Effector CD8-positive, alpha-beta T cell (primary cell): ENCODE data around the gene CHRNE.
"Not testable (repeated sequence)": the region's sequence is repeated elsewhere in the genome, so short reads cannot be mapped to it uniquely, and the experiment has no call there.

Experiments
- DNase-seq: peaks from one replicate; lab custom pipeline; 2025; lab: John Stamatoyannopoulos, UW

The CHRNE gene

DNA sequence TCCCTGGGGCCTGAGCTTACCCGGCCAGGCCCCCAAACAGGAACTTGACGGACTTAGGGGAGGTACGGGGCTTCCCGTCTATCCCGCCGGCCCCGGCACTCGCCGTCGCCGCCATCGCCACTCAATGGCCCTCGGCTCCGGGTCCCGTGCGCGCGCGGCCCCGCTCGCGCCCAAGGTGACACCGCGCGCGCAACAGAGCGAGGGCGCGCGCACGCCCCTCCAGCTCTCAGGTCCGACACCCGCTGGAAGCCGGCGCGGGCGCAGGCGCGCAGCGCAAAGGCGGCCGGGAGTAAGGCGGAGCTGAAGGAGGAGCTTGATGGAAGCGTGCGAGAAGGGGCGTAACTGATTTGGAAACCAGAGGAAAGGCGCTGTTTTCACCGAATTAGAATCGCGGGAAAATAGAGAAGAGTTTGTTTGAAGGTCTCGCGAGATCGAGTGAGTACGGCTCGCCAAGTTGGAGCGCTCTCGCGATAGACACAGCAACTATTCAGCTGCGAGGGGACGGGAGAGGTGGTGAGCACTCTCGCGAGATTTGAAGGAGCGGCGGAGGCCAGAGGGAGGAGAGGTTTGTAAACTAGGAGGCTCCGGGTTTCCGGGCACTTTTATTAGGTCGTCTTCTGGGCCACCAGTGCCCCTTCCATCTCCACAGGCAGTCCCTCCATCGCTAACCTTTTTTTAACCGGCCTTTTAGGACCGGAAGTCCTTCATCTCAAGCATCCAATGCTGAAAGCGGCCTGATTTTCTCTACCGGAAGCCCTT, 37.1 kb upstream of the CHRNE start, which contains the start of the genes RNF167 and SLC25A11:
RNF167 (plus strand) TSS at position 473 of the 759 bp plus-strand sequence. CDS start 642 bp downstream, outside the sequence.
SLC25A11 (minus strand) TSS at position 251 of the 759 bp plus-strand sequence; CDS start at position 115, 136 bp downstream.
- DNase-seq = peak; percentile 93

DNA sequence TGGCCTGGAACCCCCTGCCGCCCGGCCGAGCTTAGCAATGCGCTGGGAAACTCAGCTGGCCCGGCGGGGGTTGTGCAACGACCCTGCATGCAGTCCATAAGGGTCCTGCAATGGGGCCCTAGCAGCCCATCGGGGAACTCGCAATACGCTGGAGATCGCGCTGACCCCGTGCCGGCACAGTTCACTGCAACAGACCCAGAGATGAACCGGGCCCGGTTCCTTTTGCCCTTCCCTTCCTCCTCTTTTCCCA, 36.6 kb upstream of the CHRNE start:
- no peak for DNase-seq

DNA sequence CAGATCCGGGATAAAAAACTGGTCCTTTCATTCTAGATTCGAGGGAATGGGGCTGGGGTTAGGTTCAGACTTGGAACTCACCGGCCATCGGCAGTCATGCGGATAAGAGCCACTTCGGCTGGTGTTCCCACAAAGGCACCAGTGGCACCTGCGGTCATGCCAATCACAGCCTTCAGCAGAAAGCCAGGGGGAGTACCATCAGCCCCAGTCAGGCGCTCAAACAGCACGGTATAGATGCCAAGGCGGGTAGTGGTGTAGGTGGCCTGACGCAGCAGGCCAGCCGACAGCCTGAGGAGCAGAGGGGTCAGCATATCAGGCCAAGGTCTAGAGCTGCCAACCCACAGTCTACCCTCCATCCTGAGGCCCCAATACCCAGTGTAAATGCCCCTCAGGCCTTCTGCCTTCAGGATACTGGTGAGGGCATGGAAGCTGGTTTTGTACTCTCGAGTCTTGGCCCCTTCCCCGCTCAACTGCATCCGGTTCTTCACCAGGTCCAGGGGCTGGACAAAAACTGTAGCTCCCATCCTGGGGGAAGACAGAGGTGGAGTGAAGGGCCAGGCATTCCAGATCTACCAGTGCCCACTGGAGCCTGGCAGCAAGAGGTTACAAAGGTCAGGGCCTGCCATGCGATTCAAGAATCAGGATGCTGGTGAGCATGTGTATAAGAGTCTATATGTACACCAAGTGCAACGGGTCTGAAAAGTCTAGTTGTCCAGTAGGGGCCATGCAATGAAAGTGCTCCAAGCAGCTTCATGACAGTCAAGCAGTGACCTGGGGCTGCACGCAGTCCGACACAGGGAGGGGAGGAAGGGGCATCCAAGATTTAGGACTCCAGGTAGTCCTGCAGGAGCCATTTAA, 36.0 kb upstream of the CHRNE start:
- DNase-seq = no peak

DNA sequence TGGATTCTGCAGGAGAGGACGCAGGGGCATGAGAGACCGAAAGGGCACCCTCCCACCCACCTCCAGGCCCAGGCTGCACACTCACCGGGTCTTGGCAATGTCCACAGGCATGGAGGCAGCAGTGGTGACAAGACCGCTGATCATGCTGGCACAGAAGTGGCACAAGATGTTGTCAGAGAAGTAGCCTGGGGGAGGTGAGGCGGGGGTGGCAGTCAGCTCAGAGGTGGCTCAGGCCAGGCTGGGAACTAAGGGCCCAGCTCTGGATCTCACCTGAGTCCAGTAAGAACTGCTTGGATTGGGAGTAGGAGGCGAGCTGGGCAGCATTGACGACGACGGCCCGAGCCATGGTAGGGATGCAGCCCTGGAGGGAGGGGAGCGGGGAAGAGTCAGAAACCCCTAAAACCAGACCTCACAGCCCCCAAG, 35.2 kb upstream of the CHRNE start:
- no peak for DNase-seq

DNA sequence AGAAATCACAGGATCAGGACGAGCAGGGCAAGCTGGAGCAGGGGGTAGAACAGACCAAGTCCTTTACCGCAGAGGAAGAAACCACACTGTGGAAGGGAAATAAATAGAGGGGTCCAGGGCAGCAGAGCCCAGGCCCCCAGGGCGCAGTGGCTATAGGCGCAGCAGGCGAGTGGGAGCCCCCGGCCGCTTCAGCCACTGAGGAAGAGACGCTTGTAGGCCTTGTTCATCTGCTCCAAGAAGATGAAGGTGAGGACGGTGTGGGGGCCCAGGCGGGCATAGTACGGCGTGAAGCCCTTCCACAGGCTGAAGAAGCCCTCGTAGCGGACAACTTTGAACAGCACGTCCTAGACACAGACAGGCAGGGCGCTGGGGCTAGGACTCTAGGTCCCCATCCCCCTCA, 34.7 kb upstream of the CHRNE start:
- no peak for DNase-seq

DNA sequence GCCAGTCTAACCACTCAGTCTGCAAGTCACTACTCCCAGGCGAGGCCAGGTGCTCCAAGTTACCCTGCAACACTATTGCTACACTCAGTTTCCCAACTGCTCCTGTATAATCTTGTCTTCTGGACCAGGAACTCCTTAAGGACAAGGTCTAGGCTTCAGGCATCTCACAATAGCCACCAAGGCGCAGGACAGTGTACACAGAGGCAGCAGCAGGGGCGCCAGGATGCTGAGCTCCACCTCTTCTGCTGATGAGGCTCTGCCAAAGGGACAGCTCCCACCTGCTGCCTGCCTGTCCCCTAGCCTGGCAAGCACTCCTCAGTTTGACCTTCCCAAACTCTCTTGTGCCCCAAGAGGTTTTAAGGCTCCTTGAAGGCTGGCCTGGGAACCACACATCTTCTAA, 33.5 kb upstream of the CHRNE start:
- no peak for DNase-seq

DNA sequence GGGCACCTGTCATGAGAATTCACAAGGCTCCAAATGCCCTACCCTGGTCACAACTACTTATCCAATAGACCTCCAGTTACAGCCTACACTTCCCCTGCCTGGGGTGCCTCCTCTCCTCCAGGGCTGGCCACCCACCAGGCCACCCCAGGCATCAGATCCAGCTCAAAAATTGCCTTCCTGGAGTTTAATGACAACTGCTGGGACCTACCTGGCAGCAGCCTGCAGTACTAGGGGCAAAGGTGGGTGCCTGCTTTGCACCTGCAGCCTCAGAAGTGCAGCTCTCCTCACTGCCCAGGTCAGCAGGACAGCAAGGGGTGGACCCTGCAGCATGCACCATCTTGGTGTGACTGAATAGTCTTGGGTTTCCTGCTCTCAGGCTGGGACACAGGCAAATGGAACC, 32.8 kb upstream of the CHRNE start:
- DNase-seq = no peak

DNA sequence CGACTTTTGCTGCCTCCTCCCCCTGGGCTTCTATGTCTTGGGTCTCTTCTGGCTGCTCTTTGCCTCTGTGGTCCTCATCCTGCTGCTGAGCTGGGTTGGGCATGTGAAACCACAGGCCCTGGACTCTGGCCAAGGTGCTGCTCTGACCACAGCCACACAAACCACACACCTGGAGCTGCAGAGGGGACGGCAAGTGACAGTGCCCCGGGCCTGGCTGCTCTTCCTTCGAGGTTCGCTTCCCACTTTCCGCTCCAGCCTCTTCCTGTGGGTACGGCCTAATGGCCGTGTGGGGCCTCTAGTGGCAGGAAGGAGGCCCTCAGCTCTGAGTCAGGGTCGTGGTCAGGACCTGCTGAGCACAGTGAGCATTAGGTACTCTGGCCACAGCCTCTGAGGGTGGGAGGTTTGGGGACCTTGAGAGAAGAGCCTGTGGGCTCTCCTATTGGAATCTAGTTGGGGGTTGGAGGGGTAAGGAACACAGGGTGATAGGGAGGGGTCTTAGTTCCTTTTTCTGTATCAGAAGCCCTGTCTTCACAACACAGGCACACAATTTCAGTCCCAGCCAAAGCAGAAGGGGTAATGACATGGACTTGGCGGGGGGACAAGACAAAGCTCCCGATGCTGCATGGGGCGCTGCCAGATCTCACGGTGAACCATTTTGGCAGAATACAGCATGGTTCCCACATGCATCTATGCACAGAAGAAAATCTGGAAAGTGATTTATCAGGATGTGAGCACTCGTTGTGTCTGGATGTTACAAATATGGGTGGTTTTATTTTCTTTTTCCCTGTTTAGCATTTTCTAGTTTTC, 31.5 kb upstream of the CHRNE start:
- no peak for DNase-seq

DNA sequence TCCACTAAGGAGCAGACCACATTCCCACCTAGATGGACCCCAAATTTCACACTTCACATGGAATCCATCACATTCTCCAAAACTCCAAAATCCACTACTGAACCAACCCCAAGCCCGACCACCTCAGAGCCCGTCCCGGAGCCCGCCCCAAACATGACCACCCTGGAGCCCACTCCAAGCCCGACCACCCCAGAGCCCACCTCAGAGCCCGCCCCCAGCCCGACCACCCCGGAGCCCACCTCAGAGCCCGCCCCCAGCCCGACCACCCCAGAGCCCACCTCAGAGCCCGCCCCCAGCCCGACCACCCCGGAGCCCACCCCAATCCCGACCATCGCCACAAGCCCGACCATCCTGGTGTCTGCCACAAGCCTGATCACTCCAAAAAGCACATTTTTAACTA, 30.7 kb upstream of the CHRNE start:
- no peak for DNase-seq

DNA sequence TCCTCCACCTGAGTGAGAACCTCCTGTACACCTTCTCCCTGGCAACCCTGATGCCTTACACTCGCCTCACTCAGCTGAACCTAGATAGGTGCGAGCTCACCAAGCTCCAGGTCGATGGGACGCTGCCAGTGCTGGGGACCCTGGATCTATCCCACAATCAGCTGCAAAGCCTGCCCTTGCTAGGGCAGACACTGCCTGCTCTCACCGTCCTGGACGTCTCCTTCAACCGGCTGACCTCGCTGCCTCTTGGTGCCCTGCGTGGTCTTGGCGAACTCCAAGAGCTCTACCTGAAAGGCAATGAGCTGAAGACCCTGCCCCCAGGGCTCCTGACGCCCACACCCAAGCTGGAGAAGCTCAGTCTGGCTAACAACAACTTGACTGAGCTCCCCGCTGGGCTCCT, 29.9 kb upstream of the CHRNE start:
- DNase-seq = no peak

DNA sequence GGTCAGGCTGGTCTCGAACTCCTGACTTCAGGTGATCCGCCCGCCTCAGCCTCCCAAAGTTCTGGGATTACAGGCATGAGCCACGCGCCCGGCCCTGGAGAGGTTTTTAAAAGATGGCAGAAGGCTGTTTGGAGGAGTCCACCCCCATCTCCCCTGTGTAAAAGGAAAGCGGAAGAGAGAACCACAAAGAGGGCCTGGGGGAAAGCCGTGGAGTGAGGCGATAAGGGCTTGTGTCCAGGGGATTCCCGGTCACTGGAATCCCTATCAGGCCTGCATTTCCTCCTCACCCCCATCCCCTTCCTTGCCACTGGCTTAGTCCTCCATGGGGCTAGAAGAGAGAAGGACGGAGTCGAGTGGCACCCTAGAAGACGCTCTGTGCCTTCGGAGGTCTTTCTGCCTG, 29.1 kb upstream of the CHRNE start, which contains the start of gene GP1BA:
GP1BA (plus strand) TSS at position 315 of the 400 bp plus-strand sequence. CDS start 328 bp downstream, outside the sequence.
- DNase-seq = no peak

DNA sequence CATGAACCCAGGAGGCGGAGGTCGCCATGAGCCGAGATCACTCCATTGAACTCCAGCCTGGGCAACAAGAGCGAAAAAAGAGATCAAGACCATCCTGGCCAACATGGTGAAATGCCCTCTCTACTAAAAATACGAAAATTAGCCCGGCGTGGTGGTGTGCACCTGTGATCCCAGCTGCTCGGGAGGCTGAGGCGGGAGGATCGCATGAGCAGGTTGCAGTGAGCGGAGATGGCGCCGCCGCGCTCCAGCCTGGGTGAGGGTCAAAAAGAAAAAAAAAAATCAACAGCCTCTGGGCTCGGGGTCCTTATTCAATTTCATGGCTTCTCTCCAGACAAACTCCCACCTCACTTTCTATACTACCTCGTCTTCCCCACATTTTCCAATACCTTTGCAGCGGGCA, 26.0 kb upstream of the CHRNE start:
- no peak for DNase-seq

DNA sequence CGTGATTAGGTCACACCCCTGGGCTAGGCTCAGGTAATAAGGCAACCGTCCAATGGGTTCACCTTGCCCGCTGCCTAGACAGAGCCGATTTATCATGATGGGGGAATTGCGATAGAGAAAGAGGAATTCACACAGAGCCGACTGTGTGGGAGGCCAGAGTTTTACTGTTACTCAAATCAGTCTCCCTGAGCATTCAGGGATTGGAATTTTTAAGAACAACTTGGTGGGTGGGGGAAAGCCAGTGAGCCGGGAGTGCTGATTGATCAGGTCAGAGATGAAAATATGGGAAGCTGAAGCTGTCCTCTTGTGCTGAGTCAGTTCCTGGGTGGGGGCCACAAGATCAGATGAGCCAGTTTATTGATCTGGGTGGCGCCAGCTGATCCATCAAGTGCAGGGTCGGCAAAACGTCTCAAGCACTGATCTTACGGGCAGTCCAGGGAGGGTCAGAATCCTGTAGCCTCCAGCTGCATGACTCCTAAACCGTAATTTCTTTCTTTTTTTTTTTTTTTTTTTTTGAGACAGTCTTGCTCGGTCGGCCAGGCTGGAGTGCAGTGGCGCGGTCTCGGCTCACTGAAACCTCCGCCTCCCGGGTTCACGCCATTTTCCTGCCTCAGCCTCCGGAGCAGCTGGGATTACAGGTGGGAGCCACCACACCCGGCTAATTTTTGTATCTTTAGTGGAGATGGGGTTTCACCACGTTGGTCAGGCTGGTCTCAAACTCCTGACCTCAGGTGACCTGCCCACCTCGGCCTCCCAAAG, 23.9 kb upstream of the CHRNE start:
- DNase-seq = not testable (repeated sequence)

DNA sequence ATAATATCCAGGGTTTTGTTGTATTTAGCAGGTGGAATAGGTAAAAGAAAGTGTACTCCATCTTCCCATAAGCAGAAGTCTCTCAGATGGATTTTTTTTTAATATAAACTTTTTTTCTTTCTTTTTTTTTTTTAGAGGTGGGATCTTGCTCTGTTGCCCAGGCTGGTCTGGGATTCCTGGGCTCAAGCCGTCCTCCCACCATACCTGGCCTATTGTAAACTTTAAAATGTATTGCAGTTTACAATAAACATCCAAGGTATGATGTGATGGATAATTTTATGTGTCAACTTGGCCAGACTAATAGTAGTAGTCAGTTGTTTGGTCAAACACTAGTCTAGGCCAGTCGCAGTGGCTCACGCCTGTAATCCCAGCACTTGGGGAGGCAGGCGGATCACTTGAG, 18.4 kb upstream of the CHRNE start:
- no peak for DNase-seq

DNA sequence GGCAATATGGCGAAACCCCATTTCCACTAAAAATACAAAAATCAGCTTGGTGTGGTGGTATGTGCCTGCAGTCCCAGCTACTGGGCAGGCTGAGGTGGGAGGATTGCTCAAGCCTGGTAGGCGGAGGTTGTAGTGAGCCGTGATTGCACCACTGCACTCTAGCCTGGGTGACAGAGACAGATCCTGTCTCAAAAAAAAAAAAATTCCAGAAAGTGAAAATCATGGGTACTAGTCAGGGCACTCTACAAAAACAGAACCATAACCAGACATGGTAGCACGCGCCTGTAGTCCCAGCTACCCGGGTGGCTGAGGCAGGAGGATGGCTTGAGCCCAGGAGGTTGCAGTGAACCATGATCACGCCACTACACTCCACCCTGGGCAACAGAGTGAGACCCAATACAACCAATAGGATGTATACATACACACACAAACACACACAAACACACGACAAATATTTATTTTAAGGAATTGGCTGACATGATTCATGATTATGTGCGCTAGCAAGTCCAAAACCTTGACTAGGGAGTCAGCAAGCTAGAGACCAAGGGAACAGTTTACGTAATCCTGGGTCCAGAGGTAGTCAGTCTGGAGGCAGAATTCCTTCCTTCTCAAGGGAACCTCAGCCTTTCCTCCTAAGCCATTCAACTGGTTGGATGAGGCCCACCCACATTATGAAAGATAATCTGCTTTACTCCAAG, 17.6 kb upstream of the CHRNE start:
- no peak for DNase-seq

DNA sequence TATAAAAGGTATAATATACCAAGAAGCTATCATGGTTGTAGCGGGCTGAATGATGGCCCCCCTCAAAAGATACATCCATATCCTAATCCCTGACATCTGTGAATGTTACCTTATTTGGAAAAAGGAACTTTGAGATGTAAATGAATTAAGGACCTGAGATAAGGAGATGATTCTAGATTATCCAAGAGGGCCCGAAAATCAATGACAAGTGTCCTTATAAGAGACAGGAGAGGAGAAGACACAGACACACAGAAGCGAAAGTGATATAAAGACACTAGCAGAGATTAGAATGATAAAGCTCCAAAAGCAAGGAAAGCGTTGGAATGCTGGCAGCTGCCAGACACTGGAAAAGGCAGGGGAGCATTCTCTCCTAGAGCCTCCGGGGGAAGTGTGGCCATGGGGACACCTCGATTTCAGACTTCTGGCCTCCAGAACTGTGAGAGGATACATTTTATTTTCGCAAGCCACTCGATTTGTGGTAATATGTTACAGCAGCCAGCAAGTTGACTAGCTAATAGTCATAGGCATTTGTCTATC, 16.7 kb upstream of the CHRNE start:
- no peak for DNase-seq

DNA sequence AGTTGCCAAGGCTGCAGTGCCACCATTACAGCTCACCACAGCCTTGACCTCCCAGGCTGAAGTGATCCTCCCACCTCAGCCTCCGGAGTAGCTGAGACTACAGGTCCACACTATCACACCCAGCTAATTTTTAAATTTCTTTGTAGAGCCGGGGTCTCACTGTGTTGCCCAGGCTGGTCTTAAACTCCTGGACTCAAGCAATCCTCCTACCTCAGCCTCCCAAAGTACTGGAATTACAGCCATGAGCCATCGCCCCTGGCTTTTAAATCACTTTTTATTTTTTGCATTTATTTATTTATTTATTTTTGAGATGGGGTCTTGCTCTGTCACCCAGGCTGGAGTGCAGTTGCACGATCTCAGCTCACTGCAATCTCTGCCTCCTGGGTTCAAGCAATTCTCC, 11.7 kb upstream of the CHRNE start:
- not testable (repeated sequence) for DNase-seq

DNA sequence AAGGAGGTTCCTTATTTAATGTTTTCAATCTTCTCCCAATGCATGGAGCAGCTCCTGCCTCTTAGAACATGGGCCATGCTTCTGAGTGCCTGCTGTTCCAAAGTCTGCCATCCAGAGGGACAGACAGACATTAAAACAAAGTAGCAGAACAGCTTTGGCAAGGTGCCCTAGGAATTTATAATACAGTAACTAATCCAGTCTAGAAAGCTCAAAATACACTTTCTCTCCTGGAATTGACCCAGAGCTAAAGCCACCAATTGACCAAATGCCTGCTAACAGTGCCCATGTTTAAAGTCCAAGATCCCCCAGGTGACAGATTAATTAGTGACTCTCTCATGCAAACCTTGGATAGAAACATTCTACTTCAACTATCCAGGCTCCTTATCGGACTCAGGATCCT, 11.1 kb upstream of the CHRNE start:
- no peak for DNase-seq

DNA sequence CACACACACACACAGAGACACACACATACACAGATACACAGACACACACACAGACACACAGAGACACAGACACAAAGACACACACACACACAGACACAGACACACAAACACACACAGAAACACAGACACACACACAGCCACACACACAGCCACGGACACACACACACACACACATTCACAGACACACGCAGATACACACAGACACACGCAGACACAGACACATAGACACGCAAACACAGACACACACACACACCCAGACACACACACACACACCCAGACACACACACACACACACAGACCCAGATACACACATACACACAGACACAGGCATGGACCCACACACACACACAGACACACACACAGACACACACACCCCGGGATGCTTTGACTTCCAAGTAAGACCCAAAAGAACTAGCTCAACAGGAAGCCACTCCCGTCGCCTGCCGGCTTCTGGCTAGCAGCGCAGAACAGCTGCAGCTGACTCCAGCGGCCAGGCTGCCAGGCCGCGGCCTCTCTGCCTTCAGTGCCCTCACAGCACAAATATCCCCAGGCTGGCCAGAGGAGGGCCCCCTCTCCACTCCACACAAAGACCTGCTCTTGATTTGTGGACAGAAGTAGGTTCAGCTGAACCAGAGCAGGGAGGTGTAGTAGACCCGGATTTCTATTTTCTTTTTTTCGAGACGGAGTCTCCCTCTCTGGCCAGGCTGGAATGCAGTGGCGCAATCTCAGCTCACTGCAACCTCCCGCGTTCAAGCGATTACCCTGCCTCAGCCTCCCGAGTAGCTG, 6.0 kb upstream of the CHRNE start:
- DNase-seq = peak; percentile 46

DNA sequence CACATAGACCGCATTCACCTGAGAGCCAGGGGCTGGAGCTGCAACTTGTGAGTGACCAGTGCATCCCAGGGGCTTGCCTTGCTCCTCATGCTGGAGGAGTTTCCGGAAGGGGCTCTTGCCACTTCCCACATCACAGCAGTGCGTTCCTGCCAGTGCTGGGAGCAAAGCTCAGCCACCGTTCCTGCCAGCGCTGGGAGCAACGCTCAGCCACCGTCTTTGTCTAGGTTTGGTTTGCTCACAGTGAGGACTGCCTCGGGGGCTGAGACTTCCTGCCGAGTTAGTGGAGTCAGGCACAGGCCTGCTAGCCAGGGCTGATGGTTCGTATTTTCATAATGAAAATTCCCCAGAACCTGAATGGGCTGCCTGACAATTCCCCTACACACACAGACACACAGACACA, 5.4 kb upstream of the CHRNE start:
- DNase-seq = no peak
